HepG2 (cell line): Measurements from ENCODE around the gene ACBD6. TPM values are rescaled to one million over a fixed set of nuclear protein-coding genes. Genes with fewer than 3 reads are reported as not detected.

Experiments used
- ATAC-seq: fragments of 200-7000 bp; cut with Tn5 transposase; 3 replicates; pipeline ENCODE4 v1.9.1; 2020; ENCODE audit warnings: mild to moderate bottlenecking, moderate library complexity
- BruUV-seq: library from RNA; stranded (reverse); fragments of 400-500 nt; replicated peaks from 2 replicates; lab custom pipeline; 2021; lab: Mats Ljungman, UMichigan
- CTCF ChIA-PET: fragments of 300-600 bp; formaldehyde crosslinking; extraction: SDS; loops from one replicate; lab custom pipeline; 2021; ENCODE audit warnings: low total read pairs, inconsistent platforms, low intra/inter-chr PET ratio; lab: Yijun Ruan, JAX
- POLR2A ChIA-PET: fragments of 350-600 bp; sonication (Branson Sonifier 250); formaldehyde crosslinking; loops from one replicate; lab custom pipeline; 2020; ENCODE audit warnings: antibody characterized with exemption, inconsistent platforms; lab: Yijun Ruan, JAX
- DNase-seq: peaks from one replicate; pipeline ENCODE4 v3.0.0-alpha.2; 2015; ENCODE audit warnings: low spot score
- FAIRE-seq: peaks from 3 replicates; lab custom pipeline; 2011; peaks lifted over from hg19 to GRCh38; lab: Jason Lieb, UNC
- H2AFZ ChIP-seq: one replicate; pipeline ENCODE4 v1.6.1; 2011; ENCODE audit warnings: low read length, inconsistent platforms
- H3K27ac ChIP-seq: fragments of 300-600 bp; 3 replicates; pipeline ENCODE4 v1.8.0; 2011; ENCODE audit warnings: mixed run types, mild to moderate bottlenecking, mixed read lengths, low read length, inconsistent platforms; ENCODE audit not compliant: insufficient read depth; ENCODE audit errors: extremely low read length
- H3K27me3 ChIP-seq, 2 experiments: fragments of 200-600 bp in 1 of 2; 2 replicates in 1 of 2; 3 replicates in 1 of 2; pipeline versions ENCODE4 v1.6.0 to v1.8.0; 2011; ENCODE audit warnings: low read length in 2 of 2, mild to moderate bottlenecking in 2 of 2, moderate library complexity in 2 of 2, inconsistent platforms in 1 of 2; ENCODE audit not compliant: insufficient read depth in 2 of 2, control insufficient read depth in 1 of 2
- H3K36me3 ChIP-seq, 2 experiments: fragments of 200-600 bp in 1 of 2; replicated peaks in 1 of 2; 2 replicates in 1 of 2; 3 replicates in 1 of 2; pipeline versions ENCODE4 v1.5.1 to v1.8.0; 2011; ENCODE audit warnings: low read length in 2 of 2, inconsistent platforms in 1 of 2; ENCODE audit not compliant: insufficient read depth in 2 of 2, control insufficient read depth in 1 of 2
- H3K4me1 ChIP-seq: 2 replicates; pipeline ENCODE4 v1.5.1; 2012; ENCODE audit warnings: low read length, inconsistent platforms; ENCODE audit not compliant: insufficient read depth
- H3K4me2 ChIP-seq: 2 replicates; pipeline ENCODE4 v1.6.0; 2011; ENCODE audit warnings: low read depth, low read length, inconsistent platforms
- H3K4me3 ChIP-seq, 3 experiments: fragments of 200-600 bp in 1 of 3; sonication (generic), shearing (Covaris generic) in 1 of 3; replicated peaks in 1 of 3; 2 replicates each; pipeline ENCODE4 v1.5.1; 2011 to 2016; ENCODE audit warnings: low read length in 3 of 3, inconsistent platforms in 2 of 3, low read depth in 2 of 3, mild to moderate bottlenecking in 2 of 3, control low read depth in 1 of 3, mixed read lengths in 1 of 3; ENCODE audit not compliant: insufficient read depth in 1 of 3
- H3K79me2 ChIP-seq: one replicate; pipeline ENCODE4 v1.6.1; 2011; ENCODE audit warnings: low read length, inconsistent platforms; ENCODE audit not compliant: insufficient read depth
- H3K9ac ChIP-seq: 2 replicates; pipeline ENCODE4 v1.6.0; 2011; ENCODE audit warnings: mild to moderate bottlenecking, low read depth, low read length, inconsistent platforms; ENCODE audit not compliant: insufficient read depth
- H3K9me3 ChIP-seq: 2 replicates; pipeline ENCODE4 v1.5.1; 2012; ENCODE audit warnings: mild to moderate bottlenecking, low read length
- H4K20me1 ChIP-seq: 2 replicates; pipeline ENCODE4 v1.6.0; 2011; ENCODE audit warnings: inconsistent platforms, mild to moderate bottlenecking, low read length, moderate library complexity; ENCODE audit not compliant: insufficient read depth
- ATM ChIP-seq: fragments of 450-650 bp; IDR thresholded peaks from 2 replicates; pipeline ENCODE4 v1.7.1; 2017; ENCODE audit warnings: mild to moderate bottlenecking, borderline replicate concordance
- MED8 ChIP-seq: sonication (generic); formaldehyde crosslinking; IDR thresholded peaks from 2 replicates; pipeline ENCODE4 v1.8.1; 2023; ENCODE audit warnings: mild to moderate bottlenecking, missing genetic modification reagents; ENCODE audit not compliant: insufficient replicate concordance
- RFXAP ChIP-seq: sonication (generic); formaldehyde crosslinking; IDR thresholded peaks from 2 replicates; pipeline ENCODE4 v1.4.0; 2020; ENCODE audit warnings: missing genetic modification reagents, borderline replicate concordance
- SMARCC2 ChIP-seq: fragments of 450-650 bp; IDR thresholded peaks from 2 replicates; pipeline ENCODE4 v1.6.1; 2017; ENCODE audit warnings: antibody characterized with exemption, mild to moderate bottlenecking
- TARDBP ChIP-seq: sonication (generic); formaldehyde crosslinking; IDR thresholded peaks from 2 replicates; pipeline ENCODE4 v1.8.0; 2022; ENCODE audit warnings: mild to moderate bottlenecking, missing genetic modification reagents
- ZFP82 ChIP-seq: sonication (generic); formaldehyde crosslinking; IDR thresholded peaks from 2 replicates; pipeline ENCODE4 v1.5.1; 2020; ENCODE audit warnings: mild to moderate bottlenecking, missing genetic modification reagents, borderline replicate concordance
- ZNF282 ChIP-seq: fragments of 450-650 bp; IDR thresholded peaks from 2 replicates; pipeline ENCODE4 v1.6.1; 2018; ENCODE audit not compliant: partially characterized antibody
- ZNF383 ChIP-seq: sonication (generic); formaldehyde crosslinking; IDR thresholded peaks from 2 replicates; pipeline ENCODE4 v1.4.0; 2020; ENCODE audit warnings: missing genetic modification reagents, mild to moderate bottlenecking, borderline replicate concordance
- ZNF7 ChIP-seq: IDR thresholded peaks from 2 replicates; pipeline ENCODE4 v1.6.1; 2016; ENCODE audit warnings: missing biosample characterization, missing genetic modification reagents
- ZNF768 ChIP-seq: sonication (generic); formaldehyde crosslinking; IDR thresholded peaks from 2 replicates; pipeline ENCODE4 v1.4.0; 2020; ENCODE audit warnings: missing genetic modification reagents
- ZNF883 ChIP-seq: sonication (generic); formaldehyde crosslinking; IDR thresholded peaks from 2 replicates; pipeline ENCODE4 v1.5.1; 2020; ENCODE audit warnings: mild to moderate bottlenecking, missing genetic modification reagents; ENCODE audit errors: not compliant biosample characterization
- WGBS: methylation state at CpG from one replicate; pipeline ENCODE4 v1.1.6; 2017; ENCODE audit warnings: low lambda C conversion rate; 5-methylcytosine and 5-hydroxymethylcytosine counted together
- in situ Hi-C: cut with HindIII; loops from 2 replicates; pipeline ENCODE4 v1.10.0; 2017; ENCODE audit warnings: low pct_unique_long_range_greater_than_20kb; ENCODE audit not compliant: extremely low pct_ligation_motif_present
- intact Hi-C: fragments of 100-400 bp; cut with micrococcal nuclease; formaldehyde crosslinking; loops from one replicate; pipeline ENCODE4 v1.10.0; 2022; ENCODE audit not compliant: unreplicated experiment
- polyA plus RNA-seq, 8 experiments: library from polyadenylated mRNA; depleted of rRNA in 3 of 8; stranded (reverse) in 7 of 8; unstranded in 1 of 8; fragments of >200 nt; fragmentation: Illumina TruSeq in 4 of 8; extraction: Trizol in 4 of 8; gene quantifications; 2 replicates each; pipeline versions ENCODE4 v1.2.1 to v1.2.3, GENCODE V29; 2011 to 2016; ENCODE audit warnings: low read depth in 4 of 8, missing spikeins in 1 of 8, mixed read lengths in 1 of 8; ENCODE audit not compliant: insufficient read depth in 1 of 8
- total RNA-seq, 5 experiments: library from RNA; depleted of rRNA; stranded (reverse); fragments of >200 nt; fragmentation: Illumina TruSeq; extraction: Trizol; gene quantifications; 2 replicates each; pipeline ENCODE4 v1.2.3, GENCODE V29; 2016; ENCODE audit warnings: low read depth in 1 of 5
- TF ChIP-seq, protein P1 (sequence below): sonication (generic); formaldehyde crosslinking; IDR thresholded peaks from 2 replicates; pipeline ENCODE4 v1.4.0; 2020; ENCODE audit warnings: mild to moderate bottlenecking, missing genetic modification reagents

ACBD6 gene
- total and polyA plus RNA-seq, 2 of the 13 experiments (the other 11 are each of a cell fraction or from before 2014, with no cell fraction given), result 33.5 to 47.2 TPM

DNA sequence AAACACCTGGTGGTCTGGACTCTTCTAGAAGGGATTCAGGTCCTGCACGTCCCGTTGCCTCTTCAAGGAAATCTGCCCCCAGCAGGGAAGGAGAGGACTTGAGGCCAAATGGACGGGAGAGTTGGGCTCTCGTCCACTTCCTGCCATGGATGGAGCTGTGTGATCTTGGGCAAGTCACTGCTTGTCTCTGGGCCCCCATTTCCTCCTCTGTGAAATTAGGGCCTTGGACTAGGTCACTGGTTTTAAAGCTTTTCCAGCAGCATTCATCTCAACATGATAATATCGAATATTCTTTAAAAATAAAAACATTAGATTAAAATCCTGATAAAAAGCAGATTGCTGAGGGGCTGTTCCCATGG is 245.4 kb downstream of the ACBD6 start:
- H3K79me2 ChIP-seq, result no peaks in the 10 kb centered on the region
- no peak overlapping the region for H3K9ac ChIP-seq
- 4% methylated on average over 5 of the region's 5 CpGs for WGBS
- CTCF ChIA-PET, result no interaction called here
- H3K4me1 ChIP-seq, result peaks cover 49% of the 10 kb centered on the region
- ATAC-seq (no peak), DNase-seq (no peak), FAIRE-seq (no peak)
- H3K4me2 ChIP-seq, result peak overlapping the region; percentile 70
- in situ Hi-C loops (loop anchor here (5.0 kb wide), 1 partner anchor 50 kb away; no protein-coding TSS in a partner anchor), intact Hi-C loops (no loop called here)
- 0 out of 6 replicates have a peak overlapping the region, but pooled peaks of 1 of the 3 experiments have one; percentile 54 for H3K4me3 ChIP-seq
- no peaks in the 10 kb centered on the region for H4K20me1 ChIP-seq
- H2AFZ ChIP-seq, result no peak overlapping the region
- TF ChIP-seq ZNF768 (CRISPR knock-in tag), result peak; percentile 89
- no peak for TF ChIP-seq MED8 (CRISPR knock-in tag)
- no peaks in the 10 kb centered on the region for H3K9me3 ChIP-seq
- no TSS peak for BruUV-seq
- H3K36me3 ChIP-seq, result no peaks in the 10 kb centered on the region
- POLR2A ChIA-PET, result no interaction called here
- no peak overlapping the region for H3K27ac ChIP-seq
- peaks cover 8 to 42% of the 10 kb centered on the region in 2 experiments for H3K27me3 ChIP-seq

GRCh38 chr1:180256341-180257027 is 245.9 kb downstream of the ACBD6 start:
- CTCF ChIA-PET, result no interaction called here
- peak; percentile 23; the same call in 2 of the 3 replicates for ATAC-seq
- BruUV-seq, result no TSS peak
- TF ChIP-seq ZNF383 (no peak), TARDBP (CRISPR knock-in tag) (no peak), SMARCC2 (no peak), ZNF282 (no peak), RFXAP (CRISPR knock-in tag) (no peak), ZNF883 (CRISPR knock-in tag) (no peak), ZNF7 (CRISPR knock-in tag) (no peak), ZFP82 (CRISPR knock-in tag) (no peak), ATM (no peak)
- TF ChIP-seq, protein P1, sequence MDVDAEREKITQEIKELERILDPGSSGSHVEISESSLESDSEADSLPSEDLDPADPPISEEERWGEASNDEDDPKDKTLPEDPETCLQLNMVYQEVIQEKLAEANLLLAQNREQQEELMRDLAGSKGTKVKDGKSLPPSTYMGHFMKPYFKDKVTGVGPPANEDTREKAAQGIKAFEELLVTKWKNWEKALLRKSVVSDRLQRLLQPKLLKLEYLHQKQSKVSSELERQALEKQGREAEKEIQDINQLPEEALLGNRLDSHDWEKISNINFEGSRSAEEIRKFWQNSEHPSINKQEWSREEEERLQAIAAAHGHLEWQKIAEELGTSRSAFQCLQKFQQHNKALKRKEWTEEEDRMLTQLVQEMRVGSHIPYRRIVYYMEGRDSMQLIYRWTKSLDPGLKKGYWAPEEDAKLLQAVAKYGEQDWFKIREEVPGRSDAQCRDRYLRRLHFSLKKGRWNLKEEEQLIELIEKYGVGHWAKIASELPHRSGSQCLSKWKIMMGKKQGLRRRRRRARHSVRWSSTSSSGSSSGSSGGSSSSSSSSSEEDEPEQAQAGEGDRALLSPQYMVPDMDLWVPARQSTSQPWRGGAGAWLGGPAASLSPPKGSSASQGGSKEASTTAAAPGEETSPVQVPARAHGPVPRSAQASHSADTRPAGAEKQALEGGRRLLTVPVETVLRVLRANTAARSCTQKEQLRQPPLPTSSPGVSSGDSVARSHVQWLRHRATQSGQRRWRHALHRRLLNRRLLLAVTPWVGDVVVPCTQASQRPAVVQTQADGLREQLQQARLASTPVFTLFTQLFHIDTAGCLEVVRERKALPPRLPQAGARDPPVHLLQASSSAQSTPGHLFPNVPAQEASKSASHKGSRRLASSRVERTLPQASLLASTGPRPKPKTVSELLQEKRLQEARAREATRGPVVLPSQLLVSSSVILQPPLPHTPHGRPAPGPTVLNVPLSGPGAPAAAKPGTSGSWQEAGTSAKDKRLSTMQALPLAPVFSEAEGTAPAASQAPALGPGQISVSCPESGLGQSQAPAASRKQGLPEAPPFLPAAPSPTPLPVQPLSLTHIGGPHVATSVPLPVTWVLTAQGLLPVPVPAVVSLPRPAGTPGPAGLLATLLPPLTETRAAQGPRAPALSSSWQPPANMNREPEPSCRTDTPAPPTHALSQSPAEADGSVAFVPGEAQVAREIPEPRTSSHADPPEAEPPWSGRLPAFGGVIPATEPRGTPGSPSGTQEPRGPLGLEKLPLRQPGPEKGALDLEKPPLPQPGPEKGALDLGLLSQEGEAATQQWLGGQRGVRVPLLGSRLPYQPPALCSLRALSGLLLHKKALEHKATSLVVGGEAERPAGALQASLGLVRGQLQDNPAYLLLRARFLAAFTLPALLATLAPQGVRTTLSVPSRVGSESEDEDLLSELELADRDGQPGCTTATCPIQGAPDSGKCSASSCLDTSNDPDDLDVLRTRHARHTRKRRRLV (CRISPR knock-in tag), result no peak

More at GRCh38 chr1:180256341-180257027, 245.9 kb downstream of the ACBD6 start:
- peak overlapping the region in 1 of 3 experiments; percentile 54; a peak in 1 of 6 replicates for H3K4me3 ChIP-seq
- no peaks in the 10 kb centered on the region for H3K79me2 ChIP-seq
- H4K20me1 ChIP-seq, result no peaks in the 10 kb centered on the region
- no peak overlapping the region for H2AFZ ChIP-seq
- H3K36me3 ChIP-seq, result no peaks in the 10 kb centered on the region
- DNase-seq, result no peak
- no peak overlapping the region for H3K9ac ChIP-seq
- FAIRE-seq, result no peak
- in situ Hi-C loops, result loop anchor here (5.0 kb wide), 1 partner anchor 49 kb away; no protein-coding TSS in a partner anchor
- peaks cover 49% of the 10 kb centered on the region for H3K4me1 ChIP-seq
- H3K27me3 ChIP-seq, result peaks cover 8 to 40% of the 10 kb centered on the region in 2 experiments
- POLR2A ChIA-PET, result no interaction called here
- peak overlapping the region; percentile 70 for H3K4me2 ChIP-seq
- intact Hi-C loops, result no loop called here
- 31% methylated on average over 13 of the region's 15 CpGs for WGBS
- H3K9me3 ChIP-seq, result no peaks in the 10 kb centered on the region
- no peak overlapping the region for H3K27ac ChIP-seq
